NCI-H2029 treated with DMSO at 0.1 percent for 48 hours (cell line): ENCODE measurements around the gene LIMCH1.
"Not testable (repeated sequence)": the region's sequence is repeated elsewhere in the genome, so short reads cannot be mapped to it uniquely, and the experiment has no call there.

Experiments used
- DNase-seq: peaks from one replicate; lab custom pipeline; 2025; lab: John Stamatoyannopoulos, UW

LIMCH1 gene

DNA sequence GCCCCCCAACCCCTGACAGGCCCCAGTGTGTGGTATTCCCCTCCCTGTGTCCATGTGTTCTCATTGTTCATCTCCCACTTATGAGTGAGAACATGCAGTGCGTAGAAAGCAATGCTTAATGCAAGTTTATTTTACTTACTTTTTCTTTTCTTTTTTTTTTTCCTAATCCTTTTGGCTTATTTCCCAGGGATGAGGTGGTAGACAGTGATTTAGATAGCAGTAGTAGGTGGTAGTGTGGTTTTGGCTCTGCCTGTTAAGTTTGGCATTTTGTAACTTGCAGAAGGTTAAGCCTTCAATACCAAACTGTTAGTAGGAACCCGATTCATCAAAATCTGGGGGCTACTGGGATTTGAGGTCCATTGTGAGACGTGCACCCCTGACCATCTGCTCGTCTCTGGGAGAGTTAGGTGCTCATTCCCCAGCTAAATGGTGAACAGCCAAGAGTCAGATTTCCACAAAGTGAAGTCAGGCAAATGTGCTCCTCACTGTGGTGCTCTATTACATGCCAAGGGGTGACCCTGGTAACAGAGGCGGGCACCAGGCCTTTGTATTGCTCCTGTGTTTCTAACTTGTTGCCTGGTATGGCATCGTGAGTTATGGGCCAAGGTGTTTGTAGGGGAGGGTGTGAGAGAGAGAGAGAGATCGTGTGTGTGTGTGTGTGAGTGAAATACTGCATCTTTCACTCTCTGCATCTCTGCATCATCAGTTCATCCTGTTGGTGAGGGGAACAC is 140.3 kb downstream of the LIMCH1 start:
- DNase-seq, result no peak

DNA sequence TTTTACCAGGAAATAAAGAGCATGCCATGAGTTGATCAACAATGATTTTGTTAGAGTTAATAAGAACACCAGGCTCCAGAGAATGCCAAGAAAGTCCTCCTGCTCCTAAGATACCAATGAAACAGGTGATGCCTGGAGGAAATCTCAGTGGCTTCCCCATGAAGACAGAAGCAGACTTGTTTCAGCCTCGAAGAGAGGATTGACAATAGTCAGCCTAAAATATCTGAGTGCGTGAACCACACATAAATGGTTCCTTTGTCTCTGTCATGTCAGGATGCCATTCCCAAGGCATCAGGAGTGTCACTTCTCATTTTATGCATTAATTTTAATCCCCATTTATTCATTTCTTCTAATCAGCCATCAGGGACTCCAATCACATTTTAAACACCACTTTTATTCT is 141.0 kb downstream of the LIMCH1 start:
- no peak for DNase-seq

DNA sequence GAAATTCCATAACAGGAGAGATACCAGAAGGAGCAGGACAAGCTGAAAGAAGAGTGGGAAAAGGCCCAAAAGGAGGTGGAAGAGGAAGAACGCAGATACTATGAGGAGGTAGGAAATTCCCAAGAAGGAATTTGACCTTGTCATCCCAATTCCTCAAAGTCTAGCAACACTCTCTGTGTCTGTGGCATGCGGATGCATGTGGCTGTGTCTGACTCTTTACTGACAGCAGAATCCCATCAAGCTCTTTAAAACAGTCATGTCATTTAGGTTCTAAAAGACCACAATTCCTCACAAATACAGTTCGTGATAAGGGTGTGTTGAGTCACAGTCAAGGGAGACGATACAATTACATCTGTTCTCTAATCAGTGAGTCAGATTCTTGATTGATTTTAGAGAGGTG is 142.0 kb downstream of the LIMCH1 start:
- DNase-seq, result no peak

- no peak for DNase-seq
These were observed 143.1 kb downstream of the LIMCH1 start for GRCh38 chr4:41681054-41681453.

DNA sequence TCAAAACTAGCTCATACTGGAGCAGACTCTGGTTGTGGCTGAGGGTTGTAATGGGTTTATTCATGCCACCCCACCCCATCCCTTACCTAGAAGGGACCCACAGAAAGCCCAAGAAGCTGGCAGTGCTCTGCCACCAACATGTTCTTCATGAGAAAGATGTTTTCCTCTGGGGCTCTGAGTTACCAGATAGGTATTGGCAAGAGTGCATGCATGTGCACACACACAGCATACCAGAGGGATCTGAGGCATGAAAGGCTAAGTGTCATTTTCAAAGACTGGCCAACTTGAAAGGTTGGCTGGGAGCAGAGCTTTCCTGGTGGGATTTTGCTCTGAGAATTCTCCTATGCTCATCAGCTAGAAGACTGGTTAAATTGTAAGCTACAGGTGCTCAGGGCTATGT is 145.4 kb downstream of the LIMCH1 start:
- DNase-seq, result no peak

DNA sequence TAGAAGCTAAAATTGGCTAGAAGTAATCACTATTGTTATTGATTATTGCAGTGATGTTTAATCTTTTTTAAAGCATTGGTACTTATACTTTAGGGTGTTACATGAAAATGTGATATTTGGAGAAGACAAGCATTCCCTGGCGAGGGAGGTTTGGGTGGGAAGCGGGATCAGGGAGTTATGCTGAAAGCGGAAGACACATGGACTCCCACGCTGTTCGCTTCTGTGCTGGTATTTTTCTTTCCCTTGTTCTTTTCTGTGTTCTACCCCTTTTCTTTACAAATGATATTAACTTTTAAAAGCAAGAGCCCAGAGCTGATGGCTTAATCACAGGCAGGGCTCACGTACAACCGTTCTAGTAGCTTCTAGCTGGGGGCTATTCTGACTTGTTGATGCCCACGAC is 148.9 kb downstream of the LIMCH1 start:
- DNase-seq, result no peak

- no peak for DNase-seq
These were observed 150.0 kb downstream of the LIMCH1 start for GRCh38 chr4:41687971-41688370.

GRCh38 chr4:41692717-41693345 is 154.9 kb downstream of the LIMCH1 start:
- DNase-seq, result no peak

- no peak for DNase-seq
These were observed 155.7 kb downstream of the LIMCH1 start for GRCh38 chr4:41693629-41694028.

- DNase-seq, result no peak
These were observed 158.2 kb downstream of the LIMCH1 start for GRCh38 chr4:41696131-41696530.

DNA sequence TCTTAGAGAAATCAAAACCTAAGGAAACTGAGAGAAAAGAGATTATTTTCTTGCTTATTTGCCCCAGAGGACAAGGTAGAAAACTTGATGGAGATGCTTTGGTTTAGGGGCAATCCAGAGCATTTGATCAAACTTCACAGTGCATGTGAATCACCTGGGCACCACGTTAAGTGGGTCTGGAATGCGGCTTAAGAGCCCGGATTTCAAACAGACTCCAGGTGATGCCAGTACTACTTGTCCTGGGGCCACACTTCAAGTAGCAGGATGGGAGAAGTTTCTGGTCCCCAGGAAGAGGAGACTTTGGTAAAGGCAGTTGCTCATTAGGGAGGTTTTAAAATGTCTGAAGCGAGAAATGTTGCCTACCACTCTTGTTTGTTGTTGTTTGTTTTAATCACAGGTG is 158.8 kb downstream of the LIMCH1 start:
- no peak for DNase-seq

GRCh38 chr4:41701983-41702382 is 164.0 kb downstream of the LIMCH1 start:
- DNase-seq, result no peak

- DNase-seq, result no peak
These were observed 164.8 kb downstream of the LIMCH1 start for GRCh38 chr4:41702770-41703169.

DNA sequence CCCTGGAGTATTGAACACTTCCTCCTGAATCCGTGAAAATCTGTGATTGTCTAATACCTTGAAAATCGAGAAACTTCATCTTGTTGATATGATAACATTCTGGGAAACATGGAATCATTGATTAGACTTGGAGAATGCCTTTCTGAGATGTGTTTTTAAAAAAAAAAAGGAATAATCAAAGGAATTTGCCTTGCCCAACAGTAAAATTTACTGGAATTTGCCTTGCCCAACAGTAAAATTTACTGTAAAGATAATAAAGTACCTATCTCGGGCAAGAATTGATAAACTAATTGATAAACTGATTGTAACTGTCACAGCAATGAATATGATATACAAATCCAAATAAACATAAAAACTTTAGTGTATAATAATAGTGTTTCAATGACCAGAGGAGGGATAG is 165.8 kb downstream of the LIMCH1 start:
- DNase-seq, result no peak

DNA sequence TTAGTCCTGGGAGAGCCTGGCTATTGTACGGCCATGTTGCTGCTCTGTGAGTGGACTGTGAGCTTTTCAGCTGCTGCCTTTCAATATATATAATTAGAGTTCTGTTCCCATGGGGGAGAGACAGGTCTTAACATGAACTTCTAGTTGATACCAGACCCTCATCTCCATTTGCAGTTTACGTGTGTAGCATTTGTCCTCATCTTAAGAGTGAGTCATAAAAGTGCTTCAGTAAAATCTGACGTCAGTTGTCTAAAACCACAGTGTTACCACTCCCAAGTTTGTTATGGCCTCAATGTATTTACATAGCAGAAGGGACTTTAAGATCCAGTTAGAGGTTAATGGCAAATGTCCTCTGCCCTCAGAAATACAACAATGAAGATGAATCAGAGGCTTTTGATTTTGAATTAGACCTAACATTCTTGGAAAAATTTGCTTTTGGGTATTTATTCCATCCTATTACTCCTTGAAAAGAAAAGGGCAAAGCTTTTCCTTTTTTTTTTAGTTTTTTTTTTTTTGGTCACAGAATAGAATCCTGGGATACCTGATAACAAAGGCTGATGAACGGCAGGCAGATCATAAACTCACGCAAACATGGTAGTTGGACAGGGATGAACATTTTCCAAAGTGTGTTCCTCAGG is 172.0 kb downstream of the LIMCH1 start:
- no peak for DNase-seq

- not testable (repeated sequence) for DNase-seq
These were observed 173.7 kb downstream of the LIMCH1 start for GRCh38 chr4:41711654-41712053.

DNA sequence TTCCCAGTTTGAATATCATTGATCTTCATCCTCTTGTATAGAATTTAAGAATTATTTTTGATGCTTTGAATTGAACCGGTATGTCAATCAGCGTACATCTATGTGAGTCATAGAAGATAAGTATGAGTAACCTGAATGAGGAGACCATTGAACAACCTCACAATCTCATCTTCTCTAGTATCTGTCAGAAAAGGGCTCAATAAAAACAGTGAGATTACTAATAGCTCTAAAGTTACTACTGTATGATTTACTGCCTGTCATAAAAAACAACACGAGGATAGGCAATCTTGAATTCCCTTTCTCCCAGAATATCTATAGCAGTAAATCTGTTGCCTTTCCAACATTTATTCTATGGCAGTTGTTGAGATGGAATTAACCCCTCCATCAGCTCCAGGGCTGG is 174.5 kb downstream of the LIMCH1 start:
- DNase-seq, result no peak

DNA sequence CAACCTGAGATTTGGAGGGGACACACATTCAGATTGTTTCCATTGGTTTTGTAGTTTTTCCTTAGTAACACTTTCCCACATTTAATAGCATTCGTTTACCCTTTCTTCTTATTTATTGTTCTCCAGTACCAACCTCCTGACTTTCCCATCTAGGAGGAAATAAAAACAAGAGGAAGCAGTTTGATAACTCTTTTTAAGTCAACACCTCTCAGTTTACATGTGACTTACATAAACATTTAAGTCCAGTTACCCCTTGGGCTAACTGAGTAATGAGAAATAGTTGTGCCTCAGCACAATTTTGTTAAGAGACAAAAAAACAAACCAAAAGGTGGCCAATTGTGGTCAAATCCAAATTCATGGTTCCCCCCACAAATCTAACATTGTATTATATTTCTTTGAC is 175.8 kb downstream of the LIMCH1 start:
- no peak for DNase-seq

DNA sequence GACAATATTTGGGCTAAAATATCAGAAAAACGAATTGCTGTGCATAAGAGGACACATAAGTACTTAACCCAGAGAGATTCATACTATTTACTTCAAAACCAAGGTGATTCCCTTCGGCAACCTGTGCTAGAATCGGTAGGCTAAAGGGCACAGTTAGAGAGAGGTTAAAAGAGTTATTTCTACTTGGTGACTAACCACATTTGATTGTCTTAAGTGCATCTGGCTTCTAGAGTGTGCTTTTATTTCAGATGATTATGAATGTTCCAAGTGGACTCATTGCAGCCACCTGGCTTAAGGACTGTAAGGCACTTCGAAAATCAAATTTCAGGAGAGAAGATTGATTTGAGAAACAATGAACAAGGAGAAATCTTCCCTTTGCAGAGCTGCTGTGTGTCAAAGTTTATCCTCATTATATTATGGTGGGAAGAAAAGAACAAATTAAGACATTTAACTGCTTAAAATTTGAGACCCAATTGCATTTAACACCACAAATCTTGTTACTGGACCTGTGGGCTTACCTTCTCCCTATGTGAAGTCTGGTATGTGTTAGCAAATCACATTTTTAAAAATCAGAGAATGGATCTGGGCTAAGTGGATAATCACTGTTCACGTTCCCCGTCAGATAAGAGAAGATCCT is 176.5 kb downstream of the LIMCH1 start:
- no peak for DNase-seq

DNA sequence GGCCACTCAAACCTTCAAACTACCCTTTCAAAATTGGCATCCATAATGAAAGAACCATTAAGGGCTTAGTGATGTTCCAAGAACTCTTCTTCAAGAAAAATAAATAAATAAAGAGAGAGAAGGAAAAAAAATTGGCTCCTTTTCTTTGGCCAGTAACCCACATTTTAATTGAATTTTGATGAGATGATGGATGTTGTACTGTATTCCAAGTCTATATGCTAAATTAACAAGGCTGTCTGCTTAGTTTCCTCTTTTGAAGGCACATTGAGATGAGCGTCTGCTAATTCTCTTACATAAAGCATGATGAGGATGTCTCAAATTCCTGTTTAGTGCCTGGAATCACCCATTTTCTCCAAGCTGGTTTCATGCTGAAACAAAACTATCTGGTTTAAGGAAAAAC is 177.2 kb downstream of the LIMCH1 start:
- no peak for DNase-seq

GRCh38 chr4:41718907-41719306 is 180.9 kb downstream of the LIMCH1 start:
- DNase-seq, result no peak

GRCh38 chr4:41719417-41719816 is 181.5 kb downstream of the LIMCH1 start:
- no peak for DNase-seq

DNA sequence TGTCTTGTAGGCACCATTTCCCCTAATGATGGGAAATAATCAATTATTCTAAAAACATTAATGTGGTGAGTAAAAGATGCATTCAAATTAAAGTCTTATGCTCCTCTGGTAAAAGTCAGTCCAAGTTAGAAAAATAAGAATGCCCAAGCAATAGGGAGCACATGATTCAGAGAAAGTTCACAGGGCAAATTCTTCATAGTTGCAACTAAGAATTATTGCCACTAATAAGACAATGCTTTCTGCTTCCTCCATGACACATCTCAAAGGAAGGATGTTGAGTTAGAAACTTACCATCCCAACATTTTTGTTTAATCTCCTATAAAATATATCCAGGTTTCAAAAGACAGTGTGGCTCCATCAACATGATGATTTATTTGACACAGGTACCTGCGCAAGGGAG is 184.2 kb downstream of the LIMCH1 start:
- no peak for DNase-seq
